DOHH2 (cell line): ENCODE measurements around the gene CCDC89.

Experiments used
- CTCF ChIP-seq: fragments of 200-600 bp; sonication (generic); IDR thresholded peaks from one replicate; pipeline ENCODE4 v1.5.1; 2014; ENCODE audit warnings: antibody characterized with exemption, mild to moderate bottlenecking, low read depth, low read length; ENCODE audit not compliant: poor library complexity, severe bottlenecking
- EZH2phosphoT487 ChIP-seq: fragments of 200-600 bp; sonication (generic); IDR thresholded peaks from 2 replicates; pipeline ENCODE4 v1.6.1; 2017; ENCODE audit warnings: borderline replicate concordance, mild to moderate bottlenecking, antibody characterized with exemption, low read length, moderate library complexity, mixed read lengths

- TF ChIP-seq CTCF (no peak), EZH2phosphoT487 (no peak)
These were observed 35.2 kb upstream of the CCDC89 start for GRCh38 chr11:85721191-85721590.
